Lower leg skin (tissue), 3 donors: ENCODE measurements around the gene SPRR2A.

ENCODE experiments used
- POLR2A ChIP-seq, 2 donors: fragments of 450-650 bp; IDR thresholded peaks; one replicate each; pipeline ENCODE4 v1.6.1; 2016 to 2017; ENCODE audit warnings: antibody characterized with exemption in 2 of 2, mild to moderate bottlenecking in 1 of 2, moderate library complexity in 1 of 2
- TF ChIP-seq, protein P1 (sequence below), 3 donors: fragments of 450-650 bp; IDR thresholded peaks; one replicate each; pipeline ENCODE4 v1.5.1; 2016; ENCODE audit warnings: antibody characterized with exemption in 3 of 3, mild to moderate bottlenecking in 3 of 3, moderate library complexity in 2 of 3

DNA sequence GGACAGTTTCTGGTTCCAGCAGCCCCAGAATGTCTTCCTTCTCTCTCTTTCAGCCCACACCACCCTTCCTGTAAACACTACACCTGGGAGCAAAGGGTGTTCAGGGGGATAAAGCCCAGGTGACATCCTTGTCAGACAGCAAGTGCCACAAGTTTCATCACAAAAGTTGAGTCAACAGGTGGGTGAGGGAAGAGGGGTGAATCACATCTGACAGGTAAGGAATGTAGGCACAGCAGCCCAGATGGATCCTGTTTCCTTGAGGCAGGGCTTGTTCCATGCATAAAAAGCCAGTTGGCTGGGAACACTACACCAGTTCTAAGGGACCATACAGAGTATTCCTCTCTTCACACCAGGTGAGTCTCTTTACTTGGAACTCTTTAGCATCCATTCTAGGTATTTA lies 26.4 kb downstream of the SPRR2A start, which contains the start of gene SPRR1B:
- no peak for TF ChIP-seq POLR2A (IDR thresholded peaks at IDR 0.05)
- TF ChIP-seq, protein P1, sequence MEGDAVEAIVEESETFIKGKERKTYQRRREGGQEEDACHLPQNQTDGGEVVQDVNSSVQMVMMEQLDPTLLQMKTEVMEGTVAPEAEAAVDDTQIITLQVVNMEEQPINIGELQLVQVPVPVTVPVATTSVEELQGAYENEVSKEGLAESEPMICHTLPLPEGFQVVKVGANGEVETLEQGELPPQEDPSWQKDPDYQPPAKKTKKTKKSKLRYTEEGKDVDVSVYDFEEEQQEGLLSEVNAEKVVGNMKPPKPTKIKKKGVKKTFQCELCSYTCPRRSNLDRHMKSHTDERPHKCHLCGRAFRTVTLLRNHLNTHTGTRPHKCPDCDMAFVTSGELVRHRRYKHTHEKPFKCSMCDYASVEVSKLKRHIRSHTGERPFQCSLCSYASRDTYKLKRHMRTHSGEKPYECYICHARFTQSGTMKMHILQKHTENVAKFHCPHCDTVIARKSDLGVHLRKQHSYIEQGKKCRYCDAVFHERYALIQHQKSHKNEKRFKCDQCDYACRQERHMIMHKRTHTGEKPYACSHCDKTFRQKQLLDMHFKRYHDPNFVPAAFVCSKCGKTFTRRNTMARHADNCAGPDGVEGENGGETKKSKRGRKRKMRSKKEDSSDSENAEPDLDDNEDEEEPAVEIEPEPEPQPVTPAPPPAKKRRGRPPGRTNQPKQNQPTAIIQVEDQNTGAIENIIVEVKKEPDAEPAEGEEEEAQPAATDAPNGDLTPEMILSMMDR (IDR thresholded peaks at IDR 0.05) = no peak
